GM19238 (cell line): ENCODE data around the gene NRG3.

Experiments used
- DNase-seq: peaks from one replicate; pipeline ENCODE4 v3.0.0; 2011; ENCODE audit warnings: low spot score; ENCODE audit not compliant: insufficient read length

The NRG3 gene

DNA sequence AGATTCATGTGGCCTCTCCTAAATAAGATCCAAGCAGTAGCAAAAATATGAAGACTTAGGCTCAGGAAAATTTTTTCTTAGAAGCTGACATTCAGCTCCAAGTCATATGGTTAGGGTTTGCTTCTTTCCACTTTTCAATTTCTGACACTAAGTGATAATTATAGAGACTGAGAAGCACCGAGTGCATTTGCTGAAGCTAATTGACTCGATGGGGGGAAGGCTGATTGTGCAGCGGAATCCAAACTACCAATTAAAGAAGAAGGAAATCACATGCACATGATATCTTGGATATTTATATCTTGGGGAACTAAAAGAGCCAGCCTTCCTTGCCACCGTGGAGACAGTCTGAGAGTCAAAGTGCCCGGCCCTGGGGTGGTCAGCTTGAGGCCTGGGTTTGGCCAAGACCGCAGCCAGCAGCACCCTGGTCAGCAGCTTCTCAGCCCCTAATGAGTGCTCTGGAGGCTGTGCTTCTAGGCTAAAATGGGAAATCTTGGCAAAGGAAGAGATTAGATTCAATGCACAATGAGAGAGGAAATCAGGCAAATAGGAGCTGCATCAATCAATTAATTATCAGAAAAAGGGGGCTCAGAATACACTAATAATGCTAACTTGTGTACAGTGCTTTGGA, 589.3 kb downstream of the NRG3 start:
- DNase-seq, result no peak

DNA sequence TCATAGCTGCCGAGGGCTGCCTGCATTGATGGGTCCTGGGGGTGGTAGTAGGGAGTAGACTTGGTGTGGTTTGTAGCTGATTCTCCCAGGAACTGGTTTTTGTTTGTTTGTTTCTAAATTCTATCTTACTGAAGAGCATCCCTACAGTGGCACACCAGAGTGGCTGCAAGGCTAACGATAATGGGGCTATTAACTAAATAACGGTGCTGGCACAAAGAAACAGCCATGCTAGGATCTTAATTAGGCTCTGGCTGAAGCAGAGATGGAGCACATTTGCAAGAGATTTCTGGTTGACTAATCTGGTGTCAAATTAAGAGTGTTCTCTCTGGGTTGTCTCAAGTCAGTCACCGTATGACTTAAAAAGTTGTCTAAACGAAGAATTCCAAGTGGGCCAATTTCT, 590.0 kb downstream of the NRG3 start:
- DNase-seq, result no peak

DNA sequence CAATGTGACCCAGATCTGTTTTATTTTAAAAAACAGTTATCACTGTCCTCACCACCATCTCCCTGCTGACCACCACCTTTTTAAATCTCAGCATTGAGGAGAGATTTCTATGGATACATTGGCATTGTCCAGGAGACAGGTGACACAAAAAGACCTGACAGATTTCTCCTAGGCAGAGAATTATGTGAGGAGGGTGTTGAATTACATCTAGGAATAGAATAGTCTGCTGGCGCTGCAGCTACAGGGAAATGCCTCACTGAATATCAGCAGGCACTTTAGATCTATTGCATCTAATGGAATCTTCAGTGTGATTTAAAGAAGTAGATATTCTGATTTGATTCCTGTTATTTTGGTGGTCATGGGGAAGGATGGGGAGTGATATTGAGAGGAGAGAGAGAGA, 593.5 kb downstream of the NRG3 start:
- DNase-seq, result no peak

DNA sequence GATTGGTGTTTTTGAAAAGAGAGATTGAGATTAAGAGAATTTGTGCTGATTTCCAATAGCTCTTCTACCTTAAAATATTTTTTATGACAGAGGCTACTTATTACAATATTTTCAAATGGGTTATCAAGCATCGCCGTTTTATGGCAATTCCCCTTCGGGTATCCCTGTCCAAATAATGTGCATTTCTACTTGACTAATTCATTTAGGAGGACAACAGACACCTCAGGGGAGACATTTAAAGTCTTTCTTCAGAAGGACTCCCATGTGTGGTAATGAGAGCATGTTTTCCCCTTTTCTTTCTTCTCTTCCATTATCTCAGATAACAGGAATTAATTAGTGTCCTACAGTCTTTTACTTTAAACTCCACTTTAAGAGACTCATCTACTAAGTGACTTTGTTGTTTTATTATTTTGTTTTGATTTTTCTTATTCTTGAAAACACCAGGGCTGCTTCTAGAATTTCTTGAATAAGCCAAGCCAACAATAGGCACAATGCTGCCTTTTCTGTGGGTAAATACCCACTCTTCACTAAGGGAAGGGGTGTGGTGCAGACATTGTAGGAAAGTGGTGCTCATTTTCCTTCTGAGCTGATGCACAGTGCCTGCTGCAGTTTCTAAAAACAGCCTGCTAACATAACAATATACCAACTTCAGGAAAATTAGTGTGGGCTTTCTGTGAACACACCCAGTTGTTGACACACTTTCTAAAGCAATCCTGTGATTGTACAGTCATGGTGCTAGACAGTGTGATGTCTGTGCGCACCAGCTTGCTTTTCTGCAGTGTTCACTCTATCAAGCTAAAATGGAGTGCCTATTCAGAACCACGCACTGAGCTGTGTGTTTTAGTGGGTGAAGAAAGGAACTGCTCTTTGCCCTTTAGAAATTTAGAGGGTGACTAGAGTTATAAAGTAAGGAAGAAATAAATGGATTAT, 597.7 kb downstream of the NRG3 start:
- DNase-seq, result no peak

DNA sequence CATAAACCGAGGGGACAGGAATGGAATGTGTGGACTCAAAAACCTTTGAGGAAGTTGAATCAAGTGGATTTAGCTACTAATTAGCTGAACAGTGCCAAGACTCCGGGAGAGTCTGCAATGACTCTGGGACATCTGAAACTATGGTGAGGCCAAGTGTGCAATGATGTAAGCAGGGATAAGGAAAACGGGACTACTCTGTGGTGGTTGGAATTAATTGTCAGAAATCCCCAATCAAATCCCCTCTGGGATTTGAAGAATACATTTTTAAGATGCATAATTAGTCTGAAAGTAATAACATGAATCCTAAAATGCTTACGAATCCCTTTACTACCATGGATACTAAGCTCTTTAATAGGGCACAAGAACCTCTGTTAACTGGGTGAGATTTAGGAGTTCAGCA, 602.8 kb downstream of the NRG3 start:
- DNase-seq, result no peak

DNA sequence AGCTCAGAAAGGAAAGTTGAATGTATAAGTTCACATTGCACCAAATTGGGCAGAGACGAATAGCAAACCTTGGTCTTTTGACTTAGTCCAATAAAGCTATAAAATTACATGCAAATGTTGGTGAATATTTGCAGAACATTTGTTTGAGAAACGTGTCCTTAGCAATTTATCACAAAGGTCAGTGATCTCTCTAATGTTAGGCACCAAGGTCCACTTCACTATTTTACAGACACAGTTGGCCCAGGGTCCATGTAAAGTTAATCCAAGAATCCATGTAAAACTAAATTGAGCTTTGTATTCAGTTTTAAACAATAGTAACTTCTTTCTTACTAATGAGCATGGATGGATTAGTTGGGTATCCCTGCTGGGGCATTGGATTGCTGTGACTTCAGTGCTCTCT, 617.7 kb downstream of the NRG3 start:
- no peak for DNase-seq

DNA sequence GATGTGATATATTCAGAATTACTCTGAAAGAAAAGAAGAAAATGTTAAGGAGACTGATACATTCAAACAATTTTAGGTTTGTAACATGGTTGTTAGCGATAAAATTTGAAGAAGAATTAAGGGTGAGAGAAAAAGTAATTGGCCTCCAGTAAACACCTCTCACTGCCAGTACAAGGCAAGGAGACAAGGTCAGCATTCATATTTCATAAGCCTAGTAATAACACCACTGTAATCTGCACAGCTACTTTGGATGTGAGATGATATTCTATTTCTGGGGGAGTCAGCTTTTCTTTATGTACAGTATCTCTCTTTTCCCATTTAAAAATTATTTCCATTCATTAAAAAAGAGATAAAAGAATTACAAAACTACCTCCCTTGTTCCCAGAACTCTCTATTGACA, 621.1 kb downstream of the NRG3 start:
- DNase-seq, result no peak

DNA sequence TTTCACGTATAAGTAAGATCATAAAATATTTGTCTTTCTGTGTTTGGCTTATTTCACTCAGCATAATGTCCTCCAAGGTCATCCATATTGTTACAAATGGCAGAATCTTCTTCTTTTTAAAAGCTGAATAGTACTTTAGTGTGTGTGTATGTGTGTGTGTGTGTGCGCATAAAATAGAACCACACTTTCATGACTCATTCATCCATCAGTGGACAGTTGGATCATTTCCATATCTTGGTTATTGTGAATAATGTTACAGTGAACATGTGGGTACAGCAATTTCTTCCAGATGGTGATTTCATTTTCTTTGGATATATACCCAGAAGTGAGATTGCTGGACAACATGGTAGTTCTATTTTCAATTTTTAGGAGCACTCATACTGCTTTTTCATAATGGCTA, 622.4 kb downstream of the NRG3 start:
- no peak for DNase-seq

DNA sequence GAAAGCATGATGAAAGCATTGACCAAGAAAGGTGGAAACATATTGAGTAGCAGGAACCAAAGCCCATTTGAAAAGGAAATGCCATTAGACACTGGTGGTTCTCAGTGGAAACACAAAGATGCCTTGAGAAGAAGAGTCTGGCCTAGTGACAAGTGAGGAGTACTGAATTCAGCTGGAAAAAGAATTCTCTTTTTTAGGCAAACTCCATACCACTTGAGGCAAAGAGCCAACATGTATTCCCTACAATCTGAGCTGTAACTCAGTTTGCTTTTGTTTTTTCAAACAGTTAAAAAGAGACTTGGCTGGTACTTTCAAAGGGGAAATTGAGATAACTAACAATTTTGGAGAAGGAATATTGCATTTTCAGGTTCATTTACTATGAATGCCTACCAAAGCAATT, 624.0 kb downstream of the NRG3 start:
- DNase-seq, result no peak

DNA sequence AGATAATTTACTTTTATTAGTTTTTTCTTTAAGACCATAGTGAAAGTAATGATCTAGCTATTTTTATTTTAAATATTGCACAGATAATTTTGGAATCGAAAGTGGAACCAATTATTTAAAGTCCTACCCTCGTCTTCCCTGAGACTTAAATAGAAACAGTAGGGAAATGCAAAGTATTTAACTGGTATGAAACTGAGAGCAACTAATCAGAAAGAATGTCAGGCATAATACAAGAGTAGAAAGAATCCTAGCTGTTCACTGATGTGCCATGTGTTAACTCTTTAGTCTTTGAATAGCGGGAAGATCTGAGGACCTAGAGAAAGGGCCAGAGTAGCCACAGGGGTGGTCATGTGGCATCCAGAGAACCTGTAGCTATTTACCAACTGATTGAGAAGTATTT, 630.0 kb downstream of the NRG3 start:
- no peak for DNase-seq

DNA sequence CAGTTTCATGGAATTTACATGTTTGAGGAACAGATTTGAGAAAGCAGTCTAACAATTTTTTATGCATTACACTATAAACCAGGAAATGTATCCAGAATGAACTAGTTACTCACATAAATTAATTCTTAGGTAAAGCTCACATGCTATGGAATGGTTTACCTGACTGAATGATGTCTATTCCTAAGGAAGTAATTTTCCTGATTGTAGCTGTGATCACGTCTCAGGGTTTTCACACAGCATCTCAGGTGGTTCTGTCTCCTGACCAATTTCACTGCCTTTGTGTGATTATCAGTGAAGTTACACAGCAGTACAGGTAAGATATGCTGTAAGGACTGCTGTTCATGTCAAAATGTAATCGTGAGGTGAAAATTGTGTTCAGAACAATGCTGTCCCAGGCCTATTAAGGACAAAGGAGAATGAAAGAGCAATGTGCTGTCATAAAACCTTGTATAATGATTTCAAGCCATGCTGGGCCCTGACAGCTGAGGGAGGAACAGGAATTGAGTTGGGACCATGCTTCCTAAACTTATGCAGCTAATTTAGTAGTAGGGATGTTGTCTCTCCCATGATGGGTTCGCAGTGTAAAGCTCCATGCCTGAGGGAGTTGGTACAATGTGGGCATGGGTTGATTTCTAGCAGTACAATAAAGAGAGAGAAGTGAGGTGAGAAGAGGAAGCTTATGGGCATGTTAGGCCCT, 631.8 kb downstream of the NRG3 start:
- no peak for DNase-seq

DNA sequence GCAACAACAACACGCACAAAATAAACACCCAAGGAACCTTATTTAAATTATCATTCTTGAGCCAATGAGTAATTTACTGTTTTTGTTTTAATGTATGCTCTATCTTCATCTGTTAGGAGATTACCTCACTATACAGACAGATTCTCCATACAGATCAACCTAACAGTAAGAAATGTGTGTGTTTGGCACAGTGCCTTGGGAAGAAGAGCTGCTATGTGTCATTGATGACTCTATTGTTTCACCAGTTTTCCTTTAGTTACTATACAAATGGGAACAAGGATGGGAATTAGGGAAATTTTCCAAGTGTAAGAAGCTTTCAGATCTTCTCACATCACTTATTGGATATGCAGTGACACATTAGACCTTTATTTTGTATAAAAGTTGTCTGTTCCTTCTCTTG, 640.3 kb downstream of the NRG3 start:
- DNase-seq, result no peak

DNA sequence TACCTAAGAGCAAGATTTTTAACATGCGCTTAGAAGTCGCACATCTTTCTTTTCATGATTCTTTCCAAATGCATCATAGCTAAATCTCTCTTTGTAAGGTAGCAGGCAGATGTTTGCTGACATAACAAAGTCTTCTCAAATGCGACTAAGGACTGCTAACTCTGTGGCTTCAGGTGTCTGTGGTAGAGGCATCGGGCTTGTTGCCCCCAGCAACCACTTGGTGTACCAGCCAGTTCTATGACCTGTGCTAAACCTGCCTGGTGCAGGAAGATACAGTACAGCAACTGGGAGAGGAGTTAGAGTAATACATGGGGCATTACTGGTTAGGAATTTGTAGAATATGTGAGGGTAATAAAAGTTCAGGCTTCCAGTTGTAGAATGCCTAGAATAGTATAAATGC, 654.1 kb downstream of the NRG3 start:
- no peak for DNase-seq

DNA sequence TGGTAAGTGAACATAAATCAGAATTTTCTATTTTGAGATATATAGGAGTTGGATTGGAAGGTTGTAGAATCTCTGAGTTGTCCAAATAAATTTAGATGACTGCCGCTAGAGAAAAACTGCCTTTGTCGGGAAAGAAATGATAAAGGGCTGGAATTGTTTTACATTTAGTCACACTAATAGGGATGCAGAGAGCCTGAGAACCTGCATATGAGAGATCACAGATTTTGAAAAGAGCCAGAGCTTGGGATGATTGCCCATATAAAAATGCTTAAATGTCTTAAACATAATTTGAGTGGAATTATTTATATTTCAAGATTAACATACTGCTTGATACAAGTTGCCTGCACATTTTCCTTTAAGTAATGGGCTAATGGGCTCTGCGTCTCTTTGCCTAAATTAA, 660.5 kb downstream of the NRG3 start:
- no peak for DNase-seq

DNA sequence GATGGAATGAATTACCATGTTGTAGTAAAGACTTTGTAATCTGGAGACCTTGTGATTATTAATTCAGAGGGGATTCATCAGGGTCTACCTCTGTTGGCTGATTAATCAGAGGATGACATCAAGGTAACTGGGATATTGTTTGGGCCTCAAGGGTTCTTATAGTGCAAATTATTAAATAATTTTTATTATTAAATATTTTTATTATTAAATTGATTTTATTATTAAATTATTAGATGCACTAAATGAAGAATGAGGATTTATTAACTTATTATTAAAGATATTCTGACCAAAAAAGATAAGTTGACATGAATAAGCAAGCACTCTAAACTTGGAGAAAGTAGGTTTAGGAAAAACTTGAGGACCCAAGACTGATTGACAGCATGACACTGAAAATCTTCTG, 661.7 kb downstream of the NRG3 start:
- DNase-seq, result no peak

DNA sequence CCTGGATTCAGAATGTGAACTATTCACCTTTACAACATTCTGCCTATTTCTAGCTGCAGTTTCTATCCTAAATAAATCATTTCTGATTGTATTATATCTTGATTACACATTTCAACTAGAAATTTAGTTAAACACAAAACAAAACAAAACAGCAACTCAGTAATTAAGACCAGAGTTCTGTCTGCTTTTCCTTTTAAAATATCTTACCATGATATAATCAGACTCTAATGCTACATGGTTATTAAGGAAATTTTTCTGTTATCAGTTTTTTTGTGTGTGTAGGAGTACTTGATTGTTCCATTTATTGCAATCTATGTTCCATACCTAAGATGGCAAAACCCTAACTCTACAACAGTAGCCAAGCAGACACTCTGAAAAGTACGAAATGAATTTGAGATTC, 663.3 kb downstream of the NRG3 start:
- DNase-seq, result no peak

DNA sequence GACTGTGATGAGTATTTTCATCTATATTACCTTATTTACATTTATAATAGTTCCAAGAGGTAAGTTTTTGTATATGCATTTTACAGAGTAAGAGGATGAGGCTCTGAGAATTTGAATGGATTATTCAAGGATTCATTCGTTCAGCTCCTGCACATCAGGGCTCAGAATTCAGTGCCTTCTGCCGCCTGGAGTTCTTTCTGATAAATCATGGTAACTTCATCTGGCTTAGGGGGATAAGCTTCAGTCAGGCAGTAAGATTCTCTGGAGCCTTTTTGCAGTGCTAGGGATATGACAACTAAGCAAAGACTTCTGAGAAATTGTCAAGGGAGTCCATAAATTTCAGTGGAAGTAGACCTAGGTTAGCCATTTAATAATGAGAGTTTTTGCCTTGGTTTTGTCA, 668.6 kb downstream of the NRG3 start:
- DNase-seq, result no peak

DNA sequence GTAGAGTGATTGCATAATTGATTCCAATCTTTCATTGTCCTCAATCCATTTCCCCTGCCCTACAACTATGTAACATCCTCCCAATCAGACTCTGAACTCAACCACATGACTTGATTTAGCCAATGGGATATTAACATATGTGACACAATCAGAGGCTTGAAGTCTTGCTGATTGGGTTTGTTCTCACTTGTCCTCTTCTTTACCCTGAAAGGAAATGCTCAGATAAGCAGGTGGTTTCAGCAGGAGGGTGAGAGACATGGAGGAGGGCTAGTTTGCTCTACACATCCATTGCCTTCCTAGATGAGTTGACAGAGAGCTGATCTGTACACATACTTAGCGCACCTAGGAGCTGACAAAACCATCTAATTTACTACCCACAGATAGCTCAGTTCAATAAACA, 669.4 kb downstream of the NRG3 start:
- no peak for DNase-seq

DNA sequence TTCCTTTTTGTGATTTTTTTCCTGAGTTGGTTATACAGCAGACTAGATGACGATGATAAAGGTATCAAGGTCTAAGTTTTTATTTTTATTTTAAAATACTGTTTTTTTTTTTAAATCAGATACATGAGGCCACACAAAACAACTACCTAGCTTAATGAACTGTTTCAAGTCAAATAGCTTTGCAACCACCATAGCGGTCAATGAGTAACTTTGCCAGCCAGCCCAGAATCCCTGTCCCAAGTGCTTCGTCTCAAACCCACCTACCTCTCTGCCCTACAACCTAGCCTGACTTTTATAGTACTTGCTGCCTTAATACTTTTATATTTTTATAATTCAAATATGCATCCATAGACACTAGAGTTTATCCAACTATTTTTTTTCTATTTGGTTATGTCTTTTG, 676.5 kb downstream of the NRG3 start:
- DNase-seq, result no peak

DNA sequence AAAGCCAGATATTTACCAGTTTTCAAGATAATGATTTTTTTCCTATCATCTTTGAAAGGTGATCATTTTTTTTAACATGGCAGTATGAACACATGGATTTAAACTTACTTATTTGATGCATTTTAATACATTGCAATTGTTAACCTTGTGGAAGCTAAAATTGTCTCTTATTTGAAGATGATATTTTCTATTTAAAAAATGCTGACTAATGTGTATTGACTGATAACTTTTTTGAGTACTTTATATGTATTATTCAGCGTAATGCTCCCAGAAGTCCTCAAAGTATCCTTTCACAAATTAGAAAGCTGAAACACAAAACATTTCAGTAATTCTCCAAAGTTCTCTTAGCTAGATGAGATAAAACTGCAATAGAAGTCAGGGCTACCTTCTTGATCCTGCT, 677.3 kb downstream of the NRG3 start:
- DNase-seq, result no peak

DNA sequence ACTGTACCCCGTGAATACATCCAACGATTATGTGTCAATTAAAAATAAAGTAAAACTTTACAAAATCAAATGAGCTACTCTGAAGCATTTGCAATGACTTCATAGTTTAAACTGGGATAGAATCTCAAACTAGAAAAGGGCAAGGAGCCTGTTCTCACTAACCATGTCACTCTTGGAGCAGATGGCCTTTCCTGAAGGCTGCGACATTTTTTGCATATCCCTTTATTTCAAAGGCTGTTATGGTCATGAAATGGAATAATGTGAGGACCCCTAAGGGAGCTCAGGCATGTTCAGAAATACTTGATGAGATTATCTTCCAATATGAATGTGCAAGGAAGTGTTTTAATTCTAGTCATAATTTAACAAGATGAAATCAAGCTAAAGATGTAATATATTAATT, 679.4 kb downstream of the NRG3 start:
- no peak for DNase-seq

DNA sequence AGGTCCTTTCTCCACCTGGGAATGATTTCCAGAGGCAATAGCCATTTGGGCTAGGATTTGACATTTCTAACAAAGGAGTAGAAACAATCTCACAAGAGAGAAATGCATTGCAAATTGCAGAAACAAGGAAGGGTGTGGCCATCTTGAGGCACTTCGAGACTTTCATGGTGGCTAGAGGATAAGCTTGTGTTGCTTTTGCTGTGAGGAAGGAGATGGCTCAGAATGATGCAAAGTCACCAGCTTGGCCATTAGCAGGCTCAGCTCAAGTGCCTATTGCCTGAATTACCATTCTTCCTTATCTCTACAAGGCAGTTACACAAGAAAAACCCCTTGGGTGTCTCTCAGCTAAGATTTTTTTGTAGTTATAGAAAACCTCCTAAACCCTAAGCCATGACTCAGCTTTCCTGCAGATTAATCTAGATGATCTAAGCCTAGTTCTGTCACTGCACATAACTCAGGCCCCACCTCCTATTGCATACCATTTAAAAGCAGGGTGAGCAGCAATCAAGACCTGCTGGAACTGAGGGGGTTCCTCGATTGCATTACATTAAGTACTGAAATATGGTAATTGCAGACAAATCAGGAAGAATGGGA, 683.1 kb downstream of the NRG3 start:
- no peak for DNase-seq
